Nephron progenitor cell (in vitro differentiated cells): ENCODE results near the gene CCR5.

Experiments
- DNase-seq: peaks from one replicate; pipeline ENCODE4 v3.0.0; 2021
- H3K27ac Mint-ChIP-seq: 2 replicates; pipeline ENCODE4 v1.8.0; 2021; ENCODE audit warnings: mild to moderate bottlenecking, moderate library complexity, mixed read lengths
- H3K27me3 Mint-ChIP-seq: 2 replicates; pipeline ENCODE4 v1.8.0; 2021; ENCODE audit warnings: mild to moderate bottlenecking, low read depth, mixed read lengths; ENCODE audit not compliant: poor library complexity
- H3K36me3 Mint-ChIP-seq: 2 replicates; pipeline ENCODE4 v1.8.0; 2021; ENCODE audit warnings: low read depth, mixed read lengths
- H3K4me1 Mint-ChIP-seq: 2 replicates; pipeline ENCODE4 v1.8.0; 2021; ENCODE audit warnings: mixed read lengths
- H3K4me3 Mint-ChIP-seq: 2 replicates; pipeline ENCODE4 v1.8.0; 2021; ENCODE audit warnings: mild to moderate bottlenecking, moderate library complexity, mixed read lengths
- H3K9me3 Mint-ChIP-seq: 2 replicates; pipeline ENCODE4 v1.8.0; 2021; ENCODE audit warnings: mild to moderate bottlenecking, moderate library complexity, mixed read lengths
- CTCF ChIP-seq: fragments of 200-600 bp; sonication (generic); IDR thresholded peaks from 2 replicates; pipeline ENCODE4 v1.5.0; 2021; ENCODE audit warnings: antibody characterized with exemption

CCR5 gene

GRCh38 chr3:46420931-46421330, 50.2 kb downstream of the CCR5 start:
- peaks cover 9% of the 10 kb centered on the region for H3K4me1 Mint-ChIP-seq
- H3K9me3 Mint-ChIP-seq: no peaks in the 10 kb centered on the region
- peaks cover 18% of the 10 kb centered on the region for H3K27me3 Mint-ChIP-seq

GRCh38 chr3:46422617-46423016, 51.9 kb downstream of the CCR5 start:
- H3K36me3 Mint-ChIP-seq: no peaks in the 10 kb centered on the region
- TF ChIP-seq CTCF: no peak
- H3K4me1 Mint-ChIP-seq: no peaks in the 10 kb centered on the region
- H3K27me3 Mint-ChIP-seq: peaks cover 11% of the 10 kb centered on the region
- no peak overlapping the region for H3K27ac Mint-ChIP-seq
- no peaks in the 10 kb centered on the region for H3K9me3 Mint-ChIP-seq
- DNase-seq: no peak
- H3K4me3 Mint-ChIP-seq: no peak overlapping the region

More at GRCh38 chr3:46420931-46421330, 50.2 kb downstream of the CCR5 start:
- Mint-ChIP-seq H3K27ac (no peak overlapping the region), H3K36me3 (no peaks in the 10 kb centered on the region), H3K4me3 (no peak overlapping the region)
- no peak for TF ChIP-seq CTCF
- DNase-seq: no peak

- Mint-ChIP-seq H3K27ac (no peak overlapping the region), H3K27me3 (peaks cover 9% of the 10 kb centered on the region), H3K36me3 (no peaks in the 10 kb centered on the region), H3K4me3 (no peak overlapping the region), H3K4me1 (no peaks in the 10 kb centered on the region), H3K9me3 (no peaks in the 10 kb centered on the region)
- TF ChIP-seq CTCF: no peak
- no peak for DNase-seq
Measured at GRCh38 chr3:46423588-46423987, 52.8 kb downstream of the CCR5 start.
